HG02884 (cell line): ENCODE measurements around the gene PELI2.
A peak's percentile ranks its signal among the peaks of the same experiment; 100 is the strongest.

ENCODE experiments used
- ATAC-seq: cut with Tn5 transposase; IDR thresholded peaks from one replicate; pipeline ENCODE4 v1.9.1; 2021; ENCODE audit warnings: mild to moderate bottlenecking, moderate library complexity; ENCODE audit not compliant: unreplicated experiment

PELI2 gene

DNA sequence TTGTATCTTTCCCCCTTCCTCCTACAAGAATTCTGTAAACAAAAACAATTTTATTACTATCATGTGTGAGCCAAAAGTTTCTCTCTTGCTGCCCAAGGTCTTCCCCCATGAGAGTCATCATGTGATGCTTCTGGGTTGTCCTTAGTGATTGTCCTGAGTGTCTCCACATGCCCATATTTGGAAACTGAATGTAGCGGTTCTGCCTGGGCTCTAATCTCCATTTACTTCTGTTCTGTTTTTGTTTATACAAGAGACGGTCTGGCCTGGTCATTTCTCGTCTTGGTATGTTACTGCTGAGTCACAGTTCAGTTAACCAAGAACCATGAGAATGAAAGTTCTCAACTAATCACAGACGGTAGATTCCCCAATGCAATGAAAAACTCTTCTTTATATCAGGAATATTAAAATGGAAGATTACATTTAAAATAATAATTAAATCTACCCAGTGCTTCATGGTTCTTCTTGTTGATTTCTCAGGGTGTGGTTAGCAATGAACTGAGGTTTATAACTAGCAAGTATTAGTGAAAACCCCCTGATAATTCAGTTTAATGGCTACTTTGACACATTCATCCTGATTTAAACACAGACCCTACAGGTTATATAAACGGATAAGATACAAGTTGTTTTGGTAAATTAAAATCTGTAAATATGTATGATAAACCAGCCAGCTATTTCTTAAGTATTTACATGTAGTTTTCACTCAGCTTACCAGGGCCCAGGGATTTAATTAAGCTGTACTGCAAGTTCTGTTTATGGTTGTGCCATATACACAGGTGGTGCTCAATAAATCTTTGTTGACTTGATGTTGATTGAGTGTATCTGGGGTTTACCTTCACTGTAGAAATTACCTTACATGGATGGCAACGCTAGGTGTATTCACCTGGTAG is 81.1 kb downstream of the PELI2 start:
- ATAC-seq = peak; percentile 36

GRCh38 chr14:56199982-56200577 is 81.9 kb downstream of the PELI2 start:
- peak; percentile 67 for ATAC-seq

DNA sequence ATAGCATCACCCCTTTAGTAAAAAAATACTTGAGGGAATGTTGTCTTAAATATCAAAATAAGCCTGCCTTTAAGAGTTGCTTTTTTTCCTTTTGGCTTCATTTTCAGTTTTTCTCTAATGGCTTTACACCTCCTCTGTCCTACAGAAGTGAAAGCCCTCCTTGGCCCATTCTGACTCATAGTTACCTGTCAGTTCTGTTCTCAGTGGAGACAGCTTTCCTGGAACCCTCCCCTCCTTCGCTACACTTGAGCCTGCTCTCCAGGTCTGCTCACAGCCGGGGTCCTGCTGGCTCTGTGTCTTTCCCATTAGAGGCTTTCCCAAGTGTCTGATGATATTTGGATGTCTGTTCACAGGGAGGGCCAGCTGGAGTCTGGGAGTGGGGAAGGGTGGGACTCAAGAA is 84.0 kb downstream of the PELI2 start:
- ATAC-seq = peak; percentile 46

- no peak for ATAC-seq
Measured at GRCh38 chr14:56205881-56206280, 87.7 kb downstream of the PELI2 start.

DNA sequence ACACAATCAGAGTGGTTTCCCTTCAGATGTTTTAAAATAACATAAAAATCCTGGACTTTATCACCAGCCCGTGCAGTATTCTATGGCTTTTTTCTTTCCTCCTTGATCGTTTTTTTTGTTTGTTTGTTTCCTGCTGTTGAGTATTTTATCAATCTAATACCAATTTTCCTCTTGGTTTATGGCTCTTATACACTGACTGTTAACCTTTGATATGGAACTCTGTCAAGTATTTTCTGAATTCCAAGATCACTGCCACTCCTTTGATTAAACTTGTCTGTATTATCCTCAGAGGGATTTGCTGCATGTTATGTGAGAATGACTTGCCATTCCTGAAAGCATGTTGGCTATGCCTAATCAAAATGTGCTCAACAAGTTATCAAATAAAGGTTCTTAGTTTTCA is 88.4 kb downstream of the PELI2 start:
- no peak for ATAC-seq

- ATAC-seq = no peak
Measured at GRCh38 chr14:56207626-56208292, 89.5 kb downstream of the PELI2 start.

GRCh38 chr14:56208520-56208919 is 90.3 kb downstream of the PELI2 start:
- ATAC-seq = no peak

- no peak for ATAC-seq
Measured at GRCh38 chr14:56210571-56210970, 92.4 kb downstream of the PELI2 start.

DNA sequence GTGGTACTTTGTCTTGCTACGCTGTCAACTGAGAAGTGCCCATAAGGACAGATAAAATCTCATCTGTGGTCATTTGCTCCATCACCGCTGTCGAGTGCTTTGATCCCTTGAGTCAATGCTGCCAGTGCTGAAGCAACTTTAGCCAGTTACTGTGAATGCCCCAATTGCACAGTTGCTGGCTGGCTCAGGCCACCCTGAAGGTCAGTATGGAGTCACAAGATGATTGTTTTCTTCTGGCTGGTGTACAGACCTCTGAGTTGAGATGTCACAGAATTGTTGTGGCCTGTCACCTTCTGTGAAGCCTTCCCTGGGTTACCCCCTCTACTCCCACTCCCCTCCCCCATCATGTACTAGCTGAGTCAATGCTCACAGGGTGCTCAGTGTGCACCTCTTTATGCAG is 92.9 kb downstream of the PELI2 start:
- no peak for ATAC-seq

DNA sequence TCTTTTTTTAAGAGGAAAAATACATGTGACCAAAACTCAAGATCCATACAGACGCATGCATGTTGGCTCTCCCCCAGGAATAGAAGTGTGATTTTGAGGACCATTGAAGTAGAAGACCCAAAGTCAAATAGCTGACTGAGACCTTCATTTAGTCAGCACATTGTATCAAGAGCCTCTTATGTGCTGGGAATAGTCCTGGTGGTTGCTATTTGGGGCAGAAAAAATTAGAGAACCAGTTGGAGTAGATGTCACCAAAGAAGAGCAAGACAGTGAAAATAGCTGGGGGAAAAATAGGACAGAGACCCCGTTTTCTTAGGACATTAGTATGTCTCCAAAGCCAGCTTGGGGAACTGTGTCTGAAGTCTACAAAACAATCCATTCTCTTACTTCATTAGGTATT is 93.6 kb downstream of the PELI2 start:
- no peak for ATAC-seq

DNA sequence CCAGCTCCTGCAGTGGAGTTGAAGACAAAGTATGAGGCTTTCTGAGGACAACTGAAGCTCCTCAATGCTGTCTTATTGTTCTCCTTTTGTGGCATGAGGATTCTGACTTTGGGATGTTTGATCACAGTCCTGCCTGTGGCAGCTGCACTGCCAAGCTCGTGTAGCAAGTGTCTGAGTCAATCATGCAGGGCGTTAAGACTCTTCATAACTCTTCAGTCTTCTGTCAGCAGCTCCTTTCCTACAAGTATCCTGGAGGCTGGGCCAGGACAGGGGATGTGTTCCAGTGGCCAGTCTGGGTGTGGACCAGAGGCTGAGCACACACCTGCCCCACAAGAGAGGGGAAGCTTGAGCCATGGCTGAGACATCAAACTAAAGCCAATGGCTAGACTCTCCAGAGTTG is 94.3 kb downstream of the PELI2 start:
- no peak for ATAC-seq

- ATAC-seq = no peak
Measured at GRCh38 chr14:56213306-56213705, 95.1 kb downstream of the PELI2 start.

DNA sequence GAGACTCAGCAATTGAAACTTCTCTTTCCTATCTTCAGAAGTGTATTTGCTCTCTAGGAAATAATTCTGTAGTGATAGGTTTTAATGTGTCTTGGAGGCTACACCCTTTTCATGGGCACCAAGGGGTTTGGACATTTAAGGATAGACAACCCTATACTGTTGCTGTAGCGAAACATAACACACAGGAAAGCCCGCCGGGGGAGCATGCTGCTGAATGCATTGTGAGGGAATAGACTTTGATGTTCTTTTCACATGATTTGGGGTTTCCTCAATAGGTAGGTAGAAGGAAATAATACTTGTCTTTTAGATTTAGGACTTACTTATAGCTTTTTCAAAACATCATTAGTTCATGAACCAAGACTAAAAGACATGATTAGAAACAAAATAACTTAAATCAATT is 97.0 kb downstream of the PELI2 start:
- no peak for ATAC-seq

DNA sequence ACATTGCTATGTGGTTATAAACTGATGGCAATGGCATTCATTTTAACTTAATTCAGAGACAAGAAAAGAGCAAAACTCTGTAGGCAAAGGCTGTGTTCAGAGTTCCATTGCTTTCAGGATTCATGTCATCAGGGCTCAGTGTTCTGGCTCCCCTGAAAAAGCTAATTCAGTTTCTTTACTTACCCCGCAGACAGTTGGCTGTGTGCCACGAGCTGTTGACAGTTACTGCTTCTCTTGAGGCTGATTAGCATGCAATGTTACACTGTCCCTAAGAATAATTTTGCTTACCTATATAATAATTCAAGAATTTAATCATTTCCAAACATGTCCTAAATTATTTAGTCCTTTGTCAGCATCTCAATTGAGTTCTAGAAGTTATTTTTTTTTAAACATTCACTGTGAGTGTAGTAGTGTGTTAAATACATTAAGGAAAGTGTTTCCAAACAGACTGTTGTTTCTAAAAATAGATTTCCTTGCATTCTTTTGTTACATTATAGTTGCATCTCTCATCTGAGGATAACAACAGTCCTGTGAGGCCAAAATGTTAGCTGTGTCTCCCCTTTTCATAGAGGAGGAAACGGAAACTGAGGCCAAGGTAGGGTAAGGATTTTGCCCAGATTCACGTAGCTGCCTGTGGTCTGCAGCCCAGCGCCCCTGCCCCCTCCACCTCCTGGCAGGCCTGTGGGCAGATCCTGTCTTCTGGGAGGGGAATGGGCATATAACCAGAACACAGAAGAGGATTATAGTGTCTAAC is 98.6 kb downstream of the PELI2 start:
- no peak for ATAC-seq

DNA sequence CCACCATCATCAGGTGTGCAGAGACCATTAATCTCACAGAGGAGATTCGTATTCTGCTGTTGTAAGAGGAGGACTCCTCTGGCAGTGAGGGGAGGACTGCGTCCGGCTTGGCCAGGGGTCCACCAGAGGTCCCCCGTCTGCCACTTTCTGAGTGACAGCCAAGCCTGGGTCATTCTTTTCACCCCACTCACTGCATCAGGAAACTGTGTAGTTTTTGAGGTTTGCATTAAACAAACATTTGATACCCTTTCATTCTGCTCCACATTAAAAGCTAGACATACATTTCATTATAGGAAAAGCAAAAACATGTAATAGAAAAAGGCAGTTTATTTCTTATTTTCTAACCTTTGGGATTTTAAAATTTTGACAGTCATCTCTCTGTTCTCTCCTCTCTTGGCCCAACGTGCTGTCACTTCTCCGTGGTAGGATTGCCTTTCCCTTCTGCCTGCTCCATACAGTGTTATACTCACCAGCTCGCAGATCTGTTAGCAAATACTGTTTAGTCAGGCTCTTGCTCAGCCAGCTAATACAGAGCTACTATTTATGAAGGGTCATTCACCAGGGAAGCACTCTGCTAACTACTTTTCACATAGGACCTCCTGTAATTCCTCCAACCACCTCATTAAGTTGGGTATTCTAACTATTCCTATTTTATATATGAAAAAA is 99.3 kb downstream of the PELI2 start:
- ATAC-seq = no peak

DNA sequence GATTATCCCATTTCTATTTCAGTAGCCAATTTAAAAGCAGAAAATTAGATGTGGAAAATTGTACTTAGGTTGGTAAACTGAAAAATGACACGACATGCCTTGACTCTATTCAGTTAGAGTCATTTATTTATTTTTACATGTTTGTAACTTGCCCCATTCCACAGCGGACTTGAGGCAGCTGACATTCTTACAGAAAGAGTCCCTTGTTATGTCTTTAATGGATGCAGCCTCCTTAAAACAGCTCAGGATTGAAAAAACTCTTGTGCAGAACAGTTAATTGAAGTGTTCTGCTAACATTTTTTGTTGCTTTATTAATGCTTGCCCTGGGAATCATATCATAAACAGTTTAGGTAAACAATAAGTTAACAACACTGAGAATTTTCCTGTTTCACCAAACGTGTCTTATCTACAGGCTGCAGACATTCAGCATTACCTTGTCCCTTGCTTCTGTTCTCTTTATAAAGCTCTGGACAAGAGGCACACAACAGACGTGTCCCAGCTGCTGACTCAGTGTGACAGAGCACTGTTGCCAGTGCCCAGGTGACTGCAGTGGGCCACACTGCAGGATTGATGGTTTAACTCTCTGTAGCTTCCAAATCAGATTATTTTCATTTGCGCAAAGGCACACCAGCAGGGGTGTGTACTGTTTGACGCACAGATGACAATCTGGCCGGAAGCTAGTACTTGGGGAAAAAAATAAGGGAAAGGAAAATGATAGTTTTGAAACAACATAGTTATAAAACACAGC is 101.6 kb downstream of the PELI2 start:
- ATAC-seq = no peak

DNA sequence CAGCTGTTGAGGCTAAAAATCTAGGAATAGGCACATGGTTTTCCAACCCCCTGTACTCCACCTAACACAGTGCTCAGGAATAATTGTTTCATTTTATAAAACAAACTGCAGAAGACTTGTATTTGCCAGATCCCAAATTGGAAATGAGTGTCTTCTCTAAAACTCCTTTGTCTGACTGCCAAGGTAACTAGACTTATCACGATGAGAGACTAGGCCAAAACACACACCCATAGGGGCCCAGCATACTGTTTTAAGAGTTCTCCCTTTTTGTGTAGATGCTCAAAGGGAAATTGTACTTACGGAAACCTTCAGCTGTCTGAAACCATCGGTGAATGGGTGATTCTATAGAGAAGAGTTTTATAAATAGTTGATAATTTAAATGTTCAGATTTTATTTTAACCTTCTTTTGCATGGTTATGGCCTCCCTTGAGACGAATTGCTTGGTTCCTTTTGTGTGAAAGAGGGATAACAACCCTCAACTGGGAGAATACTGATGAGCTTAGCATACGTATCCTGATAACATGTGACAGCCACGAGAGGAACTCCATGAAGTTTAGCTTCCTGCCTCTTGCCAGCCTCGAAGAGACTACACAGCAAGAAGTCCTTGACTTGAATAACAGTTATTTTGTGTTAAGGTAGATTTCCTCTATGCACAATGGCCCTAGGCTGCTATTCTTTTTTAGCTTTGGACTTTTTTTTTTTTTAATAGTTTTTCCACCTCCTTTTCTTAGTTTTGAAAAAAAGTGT is 103.3 kb downstream of the PELI2 start:
- ATAC-seq = no peak

GRCh38 chr14:56224229-56224628 is 106.0 kb downstream of the PELI2 start:
- ATAC-seq = no peak
